Spleen (tissue), 7 donors: ENCODE results near the gene IKZF4.

Source experiments
- POLR2A ChIP-seq, 3 donors: fragments of 450-650 bp; IDR thresholded peaks; one replicate each; pipeline ENCODE4 v1.5.1; 2017; ENCODE audit warnings: antibody characterized with exemption in 3 of 3, mild to moderate bottlenecking in 1 of 3
- TF ChIP-seq, protein P1 (sequence below), 11 experiments: fragments of 200-600 bp in 7 of 11; fragments of 450-650 bp in 4 of 11; sonication (generic) in 4 of 11; IDR thresholded peaks in 8 of 11; conservative IDR thresholded peaks in 3 of 11; 1 replicate in 7 of 11; 2 replicates in 4 of 11; pipeline versions ENCODE4 v1.4.0 to v1.8.0; 2016 to 2021; ENCODE audit warnings: antibody characterized with exemption in 11 of 11, inconsistent platforms in 4 of 11, mild to moderate bottlenecking in 1 of 11
- donor health status: DM: no; HTN: no; CAD: no; lungs with moderate emphysema.
- donor health status: DM: no; HTN: no; CAD: no.
- donor health status: DM: no; HTN: no; CAD: no.

GRCh38 chr12:56042843-56043242, 22.0 kb downstream of the IKZF4 start:
- no peak for TF ChIP-seq POLR2A (IDR thresholded peaks at IDR 0.05)
- TF ChIP-seq, protein P1, sequence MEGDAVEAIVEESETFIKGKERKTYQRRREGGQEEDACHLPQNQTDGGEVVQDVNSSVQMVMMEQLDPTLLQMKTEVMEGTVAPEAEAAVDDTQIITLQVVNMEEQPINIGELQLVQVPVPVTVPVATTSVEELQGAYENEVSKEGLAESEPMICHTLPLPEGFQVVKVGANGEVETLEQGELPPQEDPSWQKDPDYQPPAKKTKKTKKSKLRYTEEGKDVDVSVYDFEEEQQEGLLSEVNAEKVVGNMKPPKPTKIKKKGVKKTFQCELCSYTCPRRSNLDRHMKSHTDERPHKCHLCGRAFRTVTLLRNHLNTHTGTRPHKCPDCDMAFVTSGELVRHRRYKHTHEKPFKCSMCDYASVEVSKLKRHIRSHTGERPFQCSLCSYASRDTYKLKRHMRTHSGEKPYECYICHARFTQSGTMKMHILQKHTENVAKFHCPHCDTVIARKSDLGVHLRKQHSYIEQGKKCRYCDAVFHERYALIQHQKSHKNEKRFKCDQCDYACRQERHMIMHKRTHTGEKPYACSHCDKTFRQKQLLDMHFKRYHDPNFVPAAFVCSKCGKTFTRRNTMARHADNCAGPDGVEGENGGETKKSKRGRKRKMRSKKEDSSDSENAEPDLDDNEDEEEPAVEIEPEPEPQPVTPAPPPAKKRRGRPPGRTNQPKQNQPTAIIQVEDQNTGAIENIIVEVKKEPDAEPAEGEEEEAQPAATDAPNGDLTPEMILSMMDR (IDR thresholded peaks at IDR 0.05 in 8 of 11, conservative IDR thresholded peaks at IDR 0.05 in 3 of 11) = no peak
